ENCODE measurements around the gene ELOVL1.
"Not testable (repeated sequence)": the region's sequence is repeated elsewhere in the genome, so short reads cannot be mapped to it uniquely, and the experiment has no call there.

Gene ELOVL1

DNA sequence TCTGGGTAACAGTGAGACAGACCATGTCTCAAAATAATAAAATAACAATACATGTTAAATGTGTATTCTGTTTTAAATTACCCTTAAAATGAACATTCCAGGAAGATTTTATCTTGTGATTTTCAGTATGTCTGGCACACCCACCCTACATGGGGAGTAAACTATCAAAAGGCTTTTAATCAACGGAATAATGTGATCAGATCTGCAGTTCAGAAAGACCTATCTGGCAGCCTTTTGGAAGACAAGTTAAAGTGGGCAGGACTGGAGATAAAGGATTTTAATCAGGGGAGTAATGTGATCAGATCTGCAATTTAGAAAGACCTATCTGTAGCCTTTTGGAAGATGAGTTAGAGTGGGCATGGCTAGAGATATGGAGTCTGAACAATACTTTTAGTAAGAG lies 11.7 kb upstream of the ELOVL1 start:
- DNase-seq: no peak

DNA sequence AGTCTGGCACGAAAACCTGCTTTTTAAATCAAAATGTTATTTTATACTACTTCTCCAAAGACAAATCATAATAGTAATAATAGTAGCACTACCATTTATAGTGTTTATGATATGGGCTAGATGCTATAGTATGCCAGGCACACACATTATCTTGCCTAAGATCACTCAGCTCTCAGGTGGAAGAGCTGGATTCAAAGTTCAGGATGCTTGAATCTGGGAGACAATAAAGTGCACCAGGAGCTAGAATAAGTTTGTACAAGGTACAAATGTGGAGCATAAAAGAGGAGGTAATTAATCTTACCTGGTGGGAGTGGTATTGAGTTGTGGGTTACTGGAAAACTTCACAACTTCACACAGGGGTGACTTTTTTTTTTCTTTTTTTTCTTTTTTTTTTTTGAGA lies 10.0 kb upstream of the ELOVL1 start:
- no peak for DNase-seq

DNA sequence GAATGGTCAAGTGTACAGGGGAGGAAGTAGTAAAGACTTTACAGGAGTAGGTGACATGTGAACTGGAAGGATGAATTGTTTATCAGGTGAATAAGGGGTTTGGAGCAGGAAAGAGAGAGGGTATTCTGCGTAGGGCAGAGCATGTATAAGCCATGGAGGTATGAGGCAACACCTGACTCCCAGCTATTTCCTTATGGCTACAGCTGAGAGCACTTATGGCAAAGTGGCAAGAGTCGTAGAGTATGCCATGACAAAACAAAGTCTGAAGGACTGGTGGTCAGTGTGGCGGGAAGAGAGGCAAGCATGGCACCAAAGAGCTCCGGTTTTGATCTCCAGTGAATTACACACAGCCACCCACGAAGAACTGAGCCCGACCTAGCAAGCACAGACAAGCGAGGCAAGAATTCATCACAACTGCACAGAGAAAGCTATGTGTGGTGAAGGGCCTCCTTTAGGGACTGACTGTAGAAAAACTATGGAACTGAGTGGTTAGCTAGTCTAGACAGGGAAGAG lies 9.0 kb upstream of the ELOVL1 start:
- no peak for DNase-seq

DNA sequence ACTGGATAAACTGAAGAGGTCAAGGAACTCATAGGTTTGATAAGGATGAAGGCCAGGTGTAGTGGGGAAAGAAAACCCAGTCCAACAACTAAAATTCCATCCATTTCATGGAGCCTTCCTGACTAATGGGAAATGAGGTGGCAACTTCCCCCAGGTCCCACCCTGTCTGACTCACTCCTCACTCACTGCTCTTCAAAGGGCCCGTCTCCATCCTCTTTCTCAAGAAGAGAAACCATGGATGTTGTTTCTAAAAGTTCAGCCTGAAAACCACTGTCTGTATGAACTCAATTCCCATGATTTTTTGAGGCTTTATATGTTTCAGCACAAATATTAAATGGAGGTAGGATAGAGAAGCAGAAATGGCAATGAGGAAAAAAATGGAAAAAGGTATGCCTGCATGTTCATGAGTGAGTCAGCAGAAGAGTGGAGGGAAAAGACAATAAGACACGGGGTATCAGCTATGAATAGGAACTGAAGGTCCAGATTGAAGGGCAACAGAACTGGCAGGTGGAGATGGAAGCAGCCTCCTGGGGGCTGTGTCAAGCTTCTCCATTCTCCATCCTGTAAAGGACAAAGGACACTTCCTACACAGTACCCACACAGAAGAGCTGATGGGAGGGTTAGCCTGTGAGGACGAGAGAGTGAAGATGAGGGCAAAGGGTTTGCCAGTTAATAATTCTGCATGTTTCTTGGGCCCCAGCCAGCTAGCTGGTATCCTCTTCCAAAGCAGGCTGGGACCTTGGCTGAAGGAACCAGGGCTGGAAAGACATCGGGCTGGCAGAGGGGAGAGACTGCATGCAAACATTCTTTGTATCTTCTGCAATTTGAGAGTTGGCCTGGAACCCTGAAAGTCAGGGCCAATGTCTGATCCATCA lies 5.5 kb upstream of the ELOVL1 start:
- DNase-seq: no peak

DNA sequence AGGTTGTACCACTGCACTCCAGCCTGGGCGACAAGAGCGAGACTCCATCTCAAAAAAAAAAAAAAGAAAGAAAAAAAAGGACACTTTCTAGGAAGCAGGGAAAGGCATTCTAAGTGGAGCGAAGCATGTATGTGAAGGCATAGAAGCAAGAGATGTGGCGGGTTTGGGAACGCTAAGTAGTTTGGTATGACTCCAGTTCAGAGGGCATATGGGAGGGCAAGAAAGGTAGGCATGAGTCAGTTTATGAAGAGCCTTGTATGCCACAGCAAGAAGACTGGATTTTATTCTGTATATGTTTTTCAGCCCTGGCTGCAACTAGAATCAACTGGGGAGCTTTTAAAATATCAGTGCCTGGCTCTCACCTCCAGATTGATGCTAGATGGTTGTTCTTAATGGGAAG lies 4.4 kb upstream of the ELOVL1 start:
- no peak for DNase-seq

DNA sequence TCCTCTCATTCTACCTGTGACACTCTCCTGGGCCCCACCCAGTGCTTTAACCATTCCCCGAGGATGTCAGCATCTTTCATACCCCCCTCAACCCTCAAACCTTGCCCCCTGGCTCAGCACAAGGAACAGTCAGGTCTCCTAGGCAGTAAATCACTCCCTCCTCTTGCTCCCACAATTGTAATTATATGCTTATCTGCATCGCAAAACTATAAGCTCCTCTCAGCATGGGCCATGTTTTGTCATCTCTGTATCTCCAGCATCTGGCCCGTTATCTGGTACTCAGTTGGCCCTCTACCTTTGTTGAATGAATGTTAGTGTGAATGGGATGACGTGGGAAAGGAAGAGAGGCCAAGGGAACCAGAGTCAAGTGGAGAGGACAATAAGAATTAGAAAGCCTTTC lies 2.8 kb upstream of the ELOVL1 start:
- no peak for DNase-seq

DNA sequence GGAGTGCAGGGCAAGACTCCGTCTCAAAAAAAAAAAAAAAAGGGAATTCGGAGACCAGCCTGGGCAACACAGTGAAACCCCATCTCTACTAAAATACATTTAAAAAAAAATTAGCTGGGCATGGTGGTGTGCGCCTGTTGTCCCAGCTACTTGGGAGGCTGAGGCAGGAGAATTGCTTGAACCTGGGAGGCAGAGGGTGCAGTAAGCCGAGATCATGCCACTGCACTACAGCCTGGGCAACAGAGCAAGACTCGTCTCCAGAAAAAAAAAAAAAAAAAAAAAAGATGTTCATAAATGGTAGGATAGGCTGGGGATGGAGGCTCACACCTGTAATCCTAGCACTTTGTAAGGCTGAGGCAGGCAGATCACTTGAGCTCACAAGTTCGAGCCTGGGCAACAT lies 2.0 kb upstream of the ELOVL1 start:
- DNase-seq: not testable (repeated sequence)

DNA sequence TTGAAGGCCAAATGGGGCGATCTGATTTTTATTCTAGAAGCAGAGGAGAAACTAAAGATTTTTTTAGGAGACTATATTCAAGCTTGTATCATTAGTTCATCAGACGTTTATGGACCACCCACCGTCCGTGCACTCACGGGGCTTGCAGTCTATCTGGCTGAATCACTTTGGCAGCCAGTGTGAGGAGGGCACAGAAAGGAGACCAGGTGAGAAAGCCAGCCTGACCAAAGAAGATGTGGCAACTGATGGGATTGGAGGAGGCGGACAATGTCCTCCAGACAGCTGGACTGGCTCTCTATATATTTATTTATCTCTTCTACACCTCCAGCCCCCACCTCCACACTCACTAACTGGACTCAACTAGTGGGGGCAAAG lies 822 bp upstream of the ELOVL1 start:
- no peak for DNase-seq

DNA sequence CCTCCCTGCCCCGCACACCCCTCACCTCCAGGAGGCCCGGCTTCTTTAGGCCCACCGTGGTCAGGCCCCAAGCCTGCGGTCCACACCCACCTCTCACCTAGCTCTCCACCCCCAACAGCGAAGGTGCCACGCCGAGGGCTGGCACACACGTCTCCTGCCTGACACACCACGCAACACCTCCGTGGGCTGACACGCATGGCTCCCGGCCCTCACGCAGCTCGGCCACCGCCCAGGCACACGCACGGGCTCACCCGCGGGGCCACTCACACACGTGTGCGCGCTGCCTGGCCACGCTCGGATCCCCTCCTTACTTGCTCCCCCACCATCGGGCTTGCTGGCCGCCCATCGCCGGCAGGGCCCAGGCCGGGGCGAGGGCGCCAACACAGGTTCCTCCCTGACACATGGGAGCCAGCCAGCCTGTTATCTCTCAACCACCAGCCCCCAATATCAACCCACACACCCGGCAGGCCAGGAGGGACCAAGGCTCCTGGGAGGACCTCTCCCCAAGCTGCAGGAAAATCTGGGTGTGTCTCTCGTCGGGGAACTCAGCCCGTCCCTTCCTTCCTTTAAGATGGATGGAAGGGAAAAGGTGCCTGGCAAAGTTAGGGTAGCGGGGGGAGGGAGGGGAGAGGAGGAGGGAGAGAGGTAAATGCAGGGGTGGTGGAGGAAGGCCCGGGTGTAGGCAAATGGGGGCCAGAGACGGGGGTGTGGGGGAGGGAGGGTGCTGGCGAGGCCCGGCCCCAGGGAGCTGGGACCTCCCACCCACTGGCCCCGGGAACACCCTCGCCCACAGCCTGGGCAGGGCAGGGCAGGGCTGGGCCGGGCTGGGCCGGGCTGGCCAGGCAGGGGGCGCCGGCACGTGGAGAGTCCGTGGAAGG lies 546 bp downstream of the ELOVL1 start:
- DNase-seq: peak; percentile 81

DNA sequence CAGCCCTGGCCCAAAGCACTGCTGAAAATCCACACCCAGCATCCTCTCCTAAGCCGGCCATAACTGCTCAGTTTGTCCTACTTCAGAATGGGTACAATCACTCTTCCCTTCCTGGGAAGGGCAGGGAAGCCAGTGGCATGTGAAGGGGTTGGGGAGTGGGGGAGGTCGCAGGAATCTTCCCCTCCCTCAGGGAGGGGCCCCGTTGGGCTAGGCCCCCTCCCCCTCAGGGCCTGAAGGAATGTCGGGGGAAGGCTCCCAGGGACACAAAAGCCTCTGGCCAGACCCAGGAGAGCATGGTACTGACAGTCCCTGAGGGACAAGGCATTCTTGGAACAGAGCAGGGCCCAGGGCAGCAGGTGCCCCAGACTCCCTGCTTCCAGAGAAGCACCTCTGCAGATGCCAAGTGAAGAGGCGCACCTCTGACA lies 1.2 kb downstream of the ELOVL1 start:
- no peak for DNase-seq

DNA sequence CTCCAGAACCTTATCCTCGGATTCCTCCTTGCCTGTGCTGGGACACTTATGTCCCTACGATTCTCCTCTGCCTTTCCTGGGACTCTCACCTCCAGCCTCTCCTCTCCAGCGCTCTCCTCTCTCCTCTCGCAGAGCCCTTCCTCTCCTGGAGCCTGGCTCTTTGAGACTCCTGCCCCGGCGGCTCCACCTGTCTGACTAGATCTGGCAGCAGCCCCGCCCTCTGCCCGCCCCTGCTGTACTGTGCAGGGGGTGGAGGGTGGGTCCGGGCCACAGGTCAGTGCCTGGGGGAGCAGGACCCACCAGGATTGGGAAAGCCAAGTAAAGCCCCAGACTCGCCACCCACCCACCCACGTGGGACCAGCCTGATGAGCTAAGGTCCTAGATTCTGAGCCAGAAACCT lies 1.6 kb downstream of the ELOVL1 start:
- DNase-seq: peak; percentile 28

DNA sequence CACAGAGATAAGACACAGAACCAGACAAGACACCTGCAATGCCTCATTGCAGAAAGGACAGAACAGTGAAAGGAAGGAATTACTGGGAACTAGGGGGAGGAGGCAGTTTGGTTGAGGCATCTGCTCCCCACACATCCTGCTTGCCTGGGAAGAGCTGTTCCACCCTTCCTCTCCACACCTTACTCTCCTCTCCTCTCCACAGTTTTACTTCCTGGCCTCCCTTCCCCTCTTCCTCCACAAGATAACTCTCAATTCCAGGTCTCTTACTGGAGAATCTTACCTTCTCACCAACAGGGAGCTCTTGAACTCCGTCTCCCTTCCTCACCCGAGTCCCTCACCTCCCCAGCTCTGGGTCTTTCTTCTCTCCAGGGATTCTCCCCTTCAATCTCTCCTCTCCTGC lies 2.1 kb downstream of the ELOVL1 start:
- DNase-seq: no peak

DNA sequence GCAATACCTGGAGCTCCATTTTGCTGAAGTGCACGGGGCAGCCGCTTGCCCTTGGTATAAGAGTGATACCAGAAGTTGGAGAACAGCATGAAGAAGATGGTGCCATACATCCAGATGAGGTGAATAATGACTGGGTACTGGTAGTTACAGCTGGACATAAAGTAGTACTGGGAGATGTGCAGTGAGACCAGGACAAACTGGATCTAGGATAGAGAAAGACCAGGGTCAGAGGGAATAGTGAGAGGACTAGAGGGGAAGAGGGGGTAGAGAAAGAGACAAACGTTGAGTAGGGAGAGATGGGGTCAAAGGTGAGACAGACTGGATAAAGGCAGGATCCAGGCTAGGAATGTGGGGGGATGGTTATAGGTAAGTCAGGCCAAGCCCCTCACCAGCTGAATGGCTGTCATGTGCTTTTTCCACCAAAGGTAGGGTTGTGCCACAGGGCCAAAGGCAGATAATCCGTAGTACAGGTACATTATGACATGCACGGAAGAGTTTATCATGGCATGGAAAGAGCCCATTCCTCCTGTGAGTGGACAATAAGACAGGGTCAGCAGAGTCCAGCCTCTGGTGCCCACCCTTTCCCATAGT lies 3.8 kb downstream of the ELOVL1 start:
- DNase-seq: no peak

DNA sequence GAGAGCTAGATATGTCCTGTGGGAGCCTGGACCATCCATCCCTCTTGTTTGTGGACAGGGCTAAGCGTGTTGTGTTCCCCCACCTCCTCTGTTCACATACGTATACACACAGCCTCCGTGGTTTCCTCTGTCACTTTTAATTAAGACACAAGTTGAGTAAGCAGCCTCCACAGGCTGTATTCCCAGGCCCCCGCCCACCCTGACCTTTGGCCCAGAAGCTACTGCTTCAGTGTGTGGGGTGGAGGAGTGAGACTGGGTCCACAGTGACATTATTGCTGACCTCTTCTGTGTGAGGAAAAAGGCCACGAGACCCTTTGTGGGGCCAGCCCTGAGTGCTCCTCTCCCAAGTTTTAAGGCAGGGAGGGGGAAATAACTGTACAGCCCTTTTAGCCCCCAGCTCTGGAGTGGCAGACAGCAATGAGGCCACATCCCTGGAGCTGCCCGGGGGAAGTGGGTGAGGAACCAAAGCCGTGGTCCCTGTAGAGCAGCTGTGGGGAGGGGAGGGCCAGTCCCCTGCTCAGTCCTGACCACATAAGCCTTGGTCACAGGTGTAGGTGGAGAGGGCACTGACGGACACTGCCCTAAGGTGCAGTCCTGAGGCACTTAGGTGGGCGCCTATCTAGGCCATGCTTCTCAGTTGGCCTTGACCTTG lies 4.4 kb downstream of the ELOVL1 start:
- DNase-seq: no peak

DNA sequence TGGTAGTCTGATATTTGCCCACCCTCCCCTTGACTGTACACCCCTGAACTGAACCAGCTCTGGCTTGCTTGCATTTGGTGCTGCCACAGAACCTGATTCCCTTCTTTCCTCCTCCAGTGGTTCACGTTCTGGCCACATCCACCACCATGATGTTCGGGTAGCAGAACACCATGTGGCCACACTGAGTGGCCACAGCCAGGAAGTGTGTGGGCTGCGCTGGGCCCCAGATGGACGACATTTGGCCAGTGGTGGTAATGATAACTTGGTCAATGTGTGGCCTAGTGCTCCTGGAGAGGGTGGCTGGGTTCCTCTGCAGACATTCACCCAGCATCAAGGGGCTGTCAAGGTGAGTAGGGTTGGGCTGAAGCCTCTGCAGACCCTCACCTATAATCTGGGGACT lies 7.2 kb downstream of the ELOVL1 start:
- DNase-seq: no peak

DNA sequence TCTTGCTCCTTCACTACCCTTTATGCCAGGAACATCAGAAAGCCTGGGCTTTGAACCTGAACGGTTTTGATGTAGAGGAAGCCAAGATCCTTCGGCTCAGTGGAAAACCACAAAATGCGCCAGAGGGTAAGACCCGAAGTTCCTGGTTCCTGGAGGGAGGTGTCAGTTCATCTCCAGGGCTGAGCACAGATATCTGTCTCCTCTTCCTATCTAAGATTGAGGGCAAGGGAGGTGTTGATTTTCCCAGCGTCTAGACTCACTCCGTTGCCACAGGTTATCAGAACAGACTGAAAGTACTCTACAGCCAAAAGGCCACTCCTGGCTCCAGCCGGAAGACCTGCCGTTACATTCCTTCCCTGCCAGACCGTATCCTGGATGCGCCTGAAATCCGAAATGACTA lies 8.1 kb downstream of the ELOVL1 start:
- DNase-seq: no peak

DNA sequence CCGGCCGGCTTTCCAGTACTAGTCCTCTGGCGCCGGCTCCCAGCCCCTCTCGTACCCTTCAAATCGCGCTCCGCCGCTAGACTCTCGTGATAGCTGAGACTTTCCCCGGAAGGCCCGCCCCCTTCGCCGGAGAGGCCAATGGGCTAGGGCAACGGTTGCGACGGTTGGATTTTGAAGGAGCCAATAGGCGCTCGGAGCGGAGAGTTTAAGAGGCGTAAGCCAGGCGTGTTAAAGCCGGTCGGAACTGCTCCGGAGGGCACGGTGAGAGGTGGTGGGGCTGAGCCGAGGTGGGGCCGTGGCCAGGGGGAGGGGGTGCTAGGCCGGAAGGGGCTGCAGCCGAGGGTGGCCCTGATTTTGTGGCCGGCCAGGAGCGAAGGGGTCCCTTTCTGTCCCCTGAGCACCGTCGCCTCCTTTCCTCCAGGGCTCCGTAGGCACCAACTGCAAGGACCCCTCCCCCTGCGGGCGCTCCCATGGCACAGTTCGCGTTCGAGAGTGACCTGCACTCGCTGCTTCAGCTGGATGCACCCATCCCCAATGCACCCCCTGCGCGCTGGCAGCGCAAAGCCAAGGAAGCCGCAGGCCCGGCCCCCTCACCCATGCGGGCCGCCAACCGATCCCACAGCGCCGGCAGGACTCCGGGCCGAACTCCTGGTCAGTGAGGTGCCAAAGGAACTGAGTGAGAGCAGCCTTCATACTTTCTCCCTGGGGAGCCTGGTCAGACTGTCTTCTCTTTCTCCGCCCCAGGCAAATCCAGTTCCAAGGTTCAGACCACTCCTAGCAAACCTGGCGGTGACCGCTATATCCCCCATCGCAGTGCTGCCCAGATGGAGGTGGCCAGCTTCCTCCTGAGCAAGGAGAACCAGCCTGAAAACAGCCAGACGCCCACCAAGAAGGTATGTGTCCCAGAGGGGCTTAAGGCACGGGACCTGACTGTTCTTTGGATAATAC lies 8.8 kb downstream of the ELOVL1 start, which contains the start of gene CDC20:
Gene CDC20, plus strand, starts transcription at position 236 of the 948 bp plus-strand sequence. Its CDS starts 235 bp downstream, at position 471.
- DNase-seq: peak; percentile 100

DNA sequence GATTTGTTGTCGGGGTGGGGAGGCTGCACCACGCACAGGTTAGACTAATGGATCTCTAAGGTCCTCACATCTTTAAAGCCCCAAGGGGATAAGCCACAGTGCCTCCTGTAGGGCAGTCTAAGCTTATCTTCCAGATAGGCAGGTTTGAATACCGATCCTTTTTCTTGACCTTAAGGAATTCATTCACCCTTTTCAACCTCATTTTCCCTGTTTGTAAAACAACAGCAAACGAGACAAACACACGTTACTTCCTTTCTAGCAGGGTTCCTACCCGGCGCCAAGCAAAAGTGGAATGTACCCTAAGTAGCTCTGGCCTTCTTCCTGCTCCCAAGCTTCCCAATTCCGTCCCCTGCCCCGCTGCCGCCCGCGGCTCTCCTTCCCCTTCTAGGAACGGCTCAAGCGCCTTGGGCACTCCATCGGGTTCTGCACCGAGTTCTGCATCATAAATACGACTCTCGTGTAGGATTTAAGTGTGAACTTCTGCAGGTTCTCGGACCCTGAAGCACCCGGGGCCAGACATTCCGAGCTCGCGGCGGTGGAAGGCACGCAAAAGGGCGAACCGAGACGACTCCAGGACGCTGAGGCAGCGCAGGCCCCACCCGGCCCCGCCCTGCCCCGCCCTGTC lies 9.6 kb downstream of the ELOVL1 start:
- peak; percentile 85 for DNase-seq

DNA sequence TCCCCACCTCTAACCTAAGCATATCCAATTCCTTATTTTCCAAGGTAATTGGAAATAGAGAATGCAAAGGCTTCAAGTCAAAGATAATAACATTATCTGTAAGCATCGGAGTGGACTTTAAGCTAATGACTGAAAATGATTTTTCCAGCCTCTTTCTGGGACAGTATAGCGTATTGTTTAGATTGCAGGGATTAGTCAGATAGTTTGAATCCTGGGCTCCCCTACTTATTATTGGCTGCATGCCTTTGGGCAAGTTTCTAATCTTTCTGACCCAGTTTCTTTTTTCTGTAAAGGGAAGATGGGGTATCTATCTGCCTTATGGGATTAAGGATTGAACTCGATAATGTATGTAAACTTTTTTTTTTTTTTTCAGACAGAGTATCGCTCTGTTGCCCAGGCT lies 10.6 kb downstream of the ELOVL1 start:
- DNase-seq: no peak

DNA sequence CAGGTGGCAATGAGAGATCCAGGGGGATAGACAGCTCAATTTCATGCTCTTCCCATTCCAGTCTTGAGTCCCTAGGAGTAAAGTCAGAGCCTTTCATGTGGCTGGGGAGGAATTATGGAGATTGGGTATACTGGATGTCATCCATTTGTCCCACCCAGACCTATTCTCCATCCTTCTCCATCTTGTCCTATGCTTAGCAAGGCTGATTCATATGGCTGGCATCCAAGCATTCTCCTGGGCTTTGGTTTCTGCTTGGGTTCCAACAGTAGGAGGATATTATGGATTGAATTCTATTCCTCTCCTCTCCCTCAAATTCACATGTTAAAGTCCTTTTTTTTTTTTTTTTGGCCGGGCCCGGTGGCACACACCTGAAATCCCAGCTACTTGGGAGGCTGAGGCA lies 12.9 kb downstream of the ELOVL1 start:
- DNase-seq: no peak

DNA sequence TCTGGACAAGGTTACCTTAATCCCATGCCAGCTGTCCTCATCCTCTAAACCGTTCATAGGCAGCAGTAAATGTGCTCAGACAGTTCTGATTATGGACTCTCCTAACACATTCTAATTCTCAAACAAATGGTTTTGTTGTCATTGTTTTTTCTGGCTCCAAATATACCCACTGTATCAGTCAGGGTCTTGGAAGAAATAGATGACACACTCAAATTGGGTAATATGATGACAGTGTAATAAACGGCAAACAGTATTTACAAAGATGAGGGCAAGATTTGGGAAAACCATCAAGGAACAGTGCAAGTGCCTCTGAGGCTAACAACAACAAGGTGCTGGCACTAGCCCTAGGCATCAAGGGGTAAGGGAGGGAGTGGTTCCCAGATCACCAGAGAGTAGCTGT lies 13.3 kb downstream of the ELOVL1 start:
- peak; percentile 39 for DNase-seq
